A549 (cell line): ENCODE results near the gene LILRB4. TPM values are rescaled to one million over a fixed set of nuclear protein-coding genes. Genes with fewer than 3 reads are reported as not detected.
"Not testable (repeated sequence)": the region's sequence is repeated elsewhere in the genome, so short reads cannot be mapped to it uniquely, and the experiment has no call there.

Experiments used
- ATAC-seq, 2 experiments: fragments of 200-7000 bp in 1 of 2; fragments of >200 bp in 1 of 2; cut with Nextera tagmentation in 1 of 2; cut with Tn5 transposase in 1 of 2; 3 replicates each; pipeline versions ENCODE4 v1.8.0 to v1.9.1; 2018 to 2020; ENCODE audit warnings: mild to moderate bottlenecking in 1 of 2, moderate library complexity in 1 of 2
- CTCF ChIA-PET: fragments of 300-600 bp; sonication (Branson Sonifier 250); formaldehyde crosslinking; extraction: SDS; loops from one replicate; lab custom pipeline; 2021; ENCODE audit warnings: antibody characterized with exemption, inconsistent platforms; lab: Yijun Ruan, JAX
- POLR2A ChIA-PET: fragments of 350-600 bp; formaldehyde crosslinking; extraction: SDS; loops from one replicate; lab custom pipeline; 2021; ENCODE audit warnings: antibody characterized with exemption, inconsistent platforms; lab: Yijun Ruan, JAX
- DNase-seq, 2 experiments: peaks; one replicate each; pipeline versions ENCODE4 v3.0.0 to v3.0.0-alpha.2; 2011 to 2016; ENCODE audit warnings: low read depth in 1 of 2, low spot score in 1 of 2
- FAIRE-seq: peaks from 2 replicates; lab custom pipeline; 2011; peaks lifted over from hg19 to GRCh38; lab: Jason Lieb, UNC
- H3K27ac ChIP-seq, 2 experiments: fragments of >200 bp; sonication (Bioruptor Twin); formaldehyde crosslinking; 3 replicates each; pipeline ENCODE4 v1.5.1; 2016 to 2017
- H3K4me1 ChIP-seq: fragments of >200 bp; sonication (Bioruptor Twin); formaldehyde crosslinking; 3 replicates; pipeline ENCODE4 v1.6.1; 2016
- H3K4me2 ChIP-seq: fragments of >200 bp; sonication (Bioruptor Twin); formaldehyde crosslinking; 3 replicates; pipeline ENCODE4 v1.6.1; 2016
- H3K4me3 ChIP-seq: fragments of >200 bp; sonication (Bioruptor Twin); formaldehyde crosslinking; 3 replicates; pipeline ENCODE4 v1.5.1; 2016
- H3K9me3 ChIP-seq: fragments of >200 bp; sonication (Bioruptor Twin); formaldehyde crosslinking; 3 replicates; pipeline ENCODE4 v1.6.1; 2016
- CHD2 ChIP-seq: fragments of 150-350 bp; IDR thresholded peaks from 2 replicates; pipeline ENCODE4 v1.6.1; 2014; ENCODE audit warnings: low read length; ENCODE audit not compliant: partially characterized antibody
- CTCF ChIP-seq: fragments of >200 bp; sonication (Bioruptor Twin); formaldehyde crosslinking; IDR thresholded peaks from 3 replicates; pipeline ENCODE4 v1.5.1; 2016
- EP300 ChIP-seq, 2 experiments: fragments of >200 bp; sonication (Bioruptor Twin); formaldehyde crosslinking; IDR thresholded peaks; 2 replicates in 1 of 2; 3 replicates in 1 of 2; pipeline ENCODE4 v1.6.1; 2016 to 2017
- ESRRA ChIP-seq: fragments of 150-350 bp; IDR thresholded peaks from 2 replicates; pipeline ENCODE4 v1.6.1; 2014; ENCODE audit warnings: mild to moderate bottlenecking, low read length, borderline replicate concordance
- FOSB ChIP-seq: fragments of 250-450 bp; sonication (Bioruptor Pico); IDR thresholded peaks from 2 replicates; pipeline ENCODE4 v1.5.0; 2020; ENCODE audit warnings: mild to moderate bottlenecking, moderate library complexity
- FOSL2 ChIP-seq, 2 experiments: fragments of 450-650 bp in 1 of 2; fragments of >200 bp in 1 of 2; sonication (Bioruptor Twin) in 1 of 2; formaldehyde crosslinking; IDR thresholded peaks; 2 replicates each; pipeline versions ENCODE4 v1.5.0 to v1.6.1; 2016 to 2020; ENCODE audit warnings: mild to moderate bottlenecking in 1 of 2, moderate library complexity in 1 of 2
- GATA3 ChIP-seq: IDR thresholded peaks from 2 replicates; pipeline ENCODE4 v1.6.1; 2012; ENCODE audit warnings: borderline replicate concordance
- HDAC2 ChIP-seq: fragments of 200-600 bp; sonication (generic); IDR thresholded peaks from 2 replicates; pipeline ENCODE4 v1.6.1; 2016
- HES2 ChIP-seq: fragments of >200 bp; sonication (Bioruptor Twin); formaldehyde crosslinking; IDR thresholded peaks from 2 replicates; pipeline ENCODE4 v1.6.1; 2016
- HOXB13 ChIP-seq: fragments of 250-450 bp; sonication (Bioruptor Pico); IDR thresholded peaks from 2 replicates; pipeline ENCODE4 v1.5.0; 2020; ENCODE audit warnings: low read depth, mild to moderate bottlenecking, moderate library complexity
- JUN ChIP-seq, 2 experiments: fragments of >200 bp; sonication (Bioruptor Twin); formaldehyde crosslinking; IDR thresholded peaks; 2 replicates in 1 of 2; 3 replicates in 1 of 2; pipeline ENCODE4 v1.6.1; 2016 to 2017
- KDM5A ChIP-seq: fragments of 200-600 bp; sonication (generic); IDR thresholded peaks from 2 replicates; pipeline ENCODE4 v1.6.1; 2016; ENCODE audit warnings: antibody characterized with exemption, mild to moderate bottlenecking
- NPAS2 ChIP-seq: fragments of 250-450 bp; sonication (Bioruptor Pico); IDR thresholded peaks from 2 replicates; pipeline ENCODE4 v1.8.0; 2022; ENCODE audit warnings: mild to moderate bottlenecking, moderate library complexity, borderline replicate concordance
- PBX3 ChIP-seq: IDR thresholded peaks from 2 replicates; pipeline ENCODE4 v1.6.1; 2012
- POLR2A ChIP-seq: IDR thresholded peaks from 2 replicates; pipeline ENCODE4 v1.6.1; 2012; ENCODE audit warnings: mild to moderate bottlenecking, low read length
- POLR2AphosphoS2 ChIP-seq: conservative IDR thresholded peaks from 2 replicates; pipeline ENCODE4 v1.6.1; 2012; ENCODE audit warnings: low read length, improper control_type of control experiment, inconsistent platforms
- RAD21 ChIP-seq, 2 experiments: fragments of >200 bp in 1 of 2; sonication (Bioruptor Twin) in 1 of 2; formaldehyde crosslinking in 1 of 2; IDR thresholded peaks in 1 of 2; conservative IDR thresholded peaks in 1 of 2; 2 replicates in 1 of 2; 3 replicates in 1 of 2; pipeline ENCODE4 v1.6.1; 2012 to 2018; ENCODE audit warnings: inconsistent platforms in 1 of 2
- RARB ChIP-seq: fragments of 250-450 bp; sonication (Bioruptor Pico); IDR thresholded peaks from 2 replicates; pipeline ENCODE4 v1.8.0; 2021; ENCODE audit warnings: mild to moderate bottlenecking, moderate library complexity
- RNF2 ChIP-seq: fragments of 200-600 bp; sonication (generic); IDR thresholded peaks from 2 replicates; pipeline ENCODE4 v1.6.1; 2016; ENCODE audit warnings: low read depth, mild to moderate bottlenecking, antibody characterized with exemption, moderate library complexity, borderline replicate concordance
- SMC3 ChIP-seq: fragments of >200 bp; sonication (Bioruptor Twin); formaldehyde crosslinking; IDR thresholded peaks from 3 replicates; pipeline ENCODE4 v1.6.1; 2018; ENCODE audit warnings: inconsistent platforms
- SREBF2 ChIP-seq: fragments of 450-650 bp; IDR thresholded peaks from 2 replicates; pipeline ENCODE4 v1.6.1; 2014; ENCODE audit warnings: mild to moderate bottlenecking, moderate library complexity
- ZFP36 ChIP-seq: fragments of 450-650 bp; IDR thresholded peaks from 2 replicates; pipeline ENCODE4 v1.6.1; 2014; ENCODE audit warnings: borderline replicate concordance; ENCODE audit not compliant: partially characterized antibody
- ZNF302 ChIP-seq: fragments of 250-450 bp; sonication (Bioruptor Pico); IDR thresholded peaks from 2 replicates; pipeline ENCODE4 v1.9.0; 2021; ENCODE audit warnings: inconsistent platforms, mild to moderate bottlenecking, moderate library complexity
- WGBS: methylation state at CpG from one replicate; pipeline ENCODE4 v1.1.6; 2017; ENCODE audit errors: missing lambda C conversion rate; 5-methylcytosine and 5-hydroxymethylcytosine counted together
- polyA plus RNA-seq, 4 experiments: library from polyadenylated mRNA; depleted of rRNA in 3 of 4; stranded (reverse); fragments of >200 nt; fragmentation: RNase III in 1 of 4; extraction: RNeasy Plus Mini Kit Qiagen cat#74134 plus additional on column Dnase treatment in 1 of 4; gene quantifications; 2 replicates in 3 of 4; 3 replicates in 1 of 4; pipeline ENCODE4 v1.2.3, GENCODE V29; 2011 to 2017

The LILRB4 gene
- polyA plus RNA-seq, 2 of the 4 experiments (the other 2 are of a cell fraction) = not detected

GRCh38 chr19:54630782-54631181, 32.0 kb upstream of the LILRB4 start:
- FAIRE-seq (no peak), DNase-seq (no peak), ATAC-seq (peak in 1 of 2 experiments; percentile 18; a peak in 1 of 6 replicates)
- ChIA-PET CTCF (interaction anchor here (1.6 kb wide), 1 partner anchor 22 kb away, joined by 4 read pairs; no protein-coding TSS in a partner anchor), POLR2A (no interaction called here)
- WGBS = 6% methylated on average over 6 of the region's 6 CpGs
- Histone ChIP-seq H3K9me3 (no peaks in the 10 kb centered on the region), H3K4me1 (no peaks in the 10 kb centered on the region), H3K27ac (no peak overlapping the region), H3K4me2 (no peak overlapping the region), H3K4me3 (no peak overlapping the region)
- TF ChIP-seq RARB = no peak
- no peak for TF ChIP-seq SREBF2
- TF ChIP-seq PBX3 = no peak
- no peak for TF ChIP-seq ZNF302 (CRISPR knock-in tag)
- no peak for TF ChIP-seq JUN (IDR thresholded peaks at IDR 0.05)
- no peak for TF ChIP-seq ESRRA
- no peak for TF ChIP-seq HOXB13 (CRISPR knock-in tag)
- no peak for TF ChIP-seq ZFP36
- TF ChIP-seq HES2 = no peak
- TF ChIP-seq RNF2 = no peak
- no peak for TF ChIP-seq EP300 (IDR thresholded peaks at IDR 0.05)
- no peak for TF ChIP-seq NPAS2
- no peak for TF ChIP-seq FOSL2 (IDR thresholded peaks at IDR 0.05)
- no peak for TF ChIP-seq FOSL2 (CRISPR knock-in tag; IDR thresholded peaks at IDR 0.05)
- TF ChIP-seq GATA3 = no peak
- no peak for TF ChIP-seq FOSB (CRISPR knock-in tag)
- no peak for TF ChIP-seq HDAC2

GRCh38 chr19:54631489-54632337, 31.1 kb upstream of the LILRB4 start:
- FAIRE-seq, H3K4me2 ChIP-seq, DNase-seq, POLR2A ChIA-PET, H3K4me1 ChIP-seq, H3K9me3 ChIP-seq, H3K4me3 ChIP-seq, H3K27ac ChIP-seq: not testable (repeated sequence)
- ATAC-seq = peak in 1 of 2 experiments; percentile 16; a peak in 1 of 6 replicates
- CTCF ChIA-PET = interaction anchor here (1.0 to 1.6 kb wide), 4 partner anchors 22 to 151 kb away, joined by 3 to 4 read pairs (median 4); no protein-coding TSS in a partner anchor
- WGBS = 29% methylated on average over 22 of the region's 23 CpGs

GRCh38 chr19:54632517-54632916, 30.3 kb upstream of the LILRB4 start:
- H3K9me3 ChIP-seq, POLR2A ChIA-PET, FAIRE-seq, H3K27ac ChIP-seq, ATAC-seq, H3K4me3 ChIP-seq, DNase-seq, H3K4me2 ChIP-seq, H3K4me1 ChIP-seq: not testable (repeated sequence)
- 12% methylated on average over 3 of the region's 16 CpGs for WGBS
- CTCF ChIA-PET = interaction anchor here (1.1 to 1.6 kb wide), 3 partner anchors 12 to 42 kb away, joined by 3 to 4 read pairs (median 4); no protein-coding TSS in a partner anchor

- ATAC-seq = no peak
- Histone ChIP-seq H3K27ac (no peak overlapping the region), H3K4me1 (no peaks in the 10 kb centered on the region)
- TF ChIP-seq PBX3 (no peak), CHD2 (no peak), SREBF2 (no peak), POLR2A (no peak), POLR2AphosphoS2 (no peak), KDM5A (no peak), RNF2 (no peak), CTCF (no peak), HOXB13 (CRISPR knock-in tag) (no peak), SMC3 (no peak), ZFP36 (no peak), RAD21 (conservative IDR thresholded peaks at IDR 0.05 in 1 of 2, IDR thresholded peaks at IDR 0.05 in 1 of 2) (no peak)
- TF ChIP-seq, all 56 proteins: peak for 0
- FAIRE-seq (no peak), DNase-seq (no peak)
- POLR2A ChIA-PET = no interaction called here
- Histone ChIP-seq H3K9me3 (no peaks in the 10 kb centered on the region), H3K4me2 (no peak overlapping the region), H3K4me3 (no peak overlapping the region)
- 3% methylated on average over 5 of the region's 7 CpGs for WGBS
- CTCF ChIA-PET = interaction anchor here (1.4 to 1.6 kb wide), 2 partner anchors 13 to 41 kb away, joined by 3 to 4 read pairs; no protein-coding TSS in a partner anchor
These were observed 29.4 kb upstream of the LILRB4 start for GRCh38 chr19:54633401-54633800.

- H3K4me1 ChIP-seq, DNase-seq, H3K9me3 ChIP-seq, ATAC-seq, FAIRE-seq, CTCF ChIA-PET, H3K4me3 ChIP-seq, H3K27ac ChIP-seq, POLR2A ChIA-PET, H3K4me2 ChIP-seq: not testable (repeated sequence)
- WGBS = 8% methylated on average over 12 of the region's 12 CpGs
These were observed 26.7 kb upstream of the LILRB4 start for GRCh38 chr19:54636081-54636480.
